Measurements from ENCODE around the gene PRR13.

DNA sequence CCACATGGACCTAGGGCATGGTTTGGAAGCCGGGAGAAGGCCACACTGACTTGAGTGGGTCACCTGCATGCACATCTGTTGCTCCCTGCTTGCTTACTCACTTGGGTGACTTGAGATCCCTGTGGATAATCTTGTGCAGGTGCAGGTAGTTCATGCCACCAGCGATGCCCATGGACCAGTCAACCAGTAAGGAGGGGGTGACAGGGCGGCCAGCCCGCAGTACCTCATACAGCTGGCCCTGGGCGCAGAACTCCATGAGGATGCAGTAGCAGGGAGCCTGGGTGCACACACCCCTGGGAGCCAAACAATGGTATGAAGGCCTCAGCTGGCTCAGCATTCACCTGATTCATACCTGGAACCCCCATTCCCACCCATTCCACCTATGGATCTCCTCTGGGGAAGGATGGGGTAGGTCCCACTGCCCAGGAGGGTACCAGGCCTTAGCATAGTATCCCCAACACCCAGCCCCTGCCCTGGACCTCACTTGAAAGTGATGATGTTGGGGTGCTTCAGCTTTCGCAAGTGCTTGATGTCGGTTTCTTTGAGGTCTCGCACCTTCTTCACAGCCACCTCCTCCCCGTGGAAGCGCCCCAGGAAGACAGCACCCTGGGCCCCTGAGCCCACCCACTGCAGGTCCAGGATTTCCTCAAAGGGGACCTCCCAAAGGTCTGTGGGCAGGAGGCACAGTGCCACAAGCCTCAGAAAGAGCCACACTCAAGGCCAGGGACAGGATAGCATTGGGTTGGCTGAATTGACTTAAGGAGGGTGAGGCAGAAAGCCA, 44.6 kb downstream of the PRR13 start:
- TF ChIP-seq, protein P1, sequence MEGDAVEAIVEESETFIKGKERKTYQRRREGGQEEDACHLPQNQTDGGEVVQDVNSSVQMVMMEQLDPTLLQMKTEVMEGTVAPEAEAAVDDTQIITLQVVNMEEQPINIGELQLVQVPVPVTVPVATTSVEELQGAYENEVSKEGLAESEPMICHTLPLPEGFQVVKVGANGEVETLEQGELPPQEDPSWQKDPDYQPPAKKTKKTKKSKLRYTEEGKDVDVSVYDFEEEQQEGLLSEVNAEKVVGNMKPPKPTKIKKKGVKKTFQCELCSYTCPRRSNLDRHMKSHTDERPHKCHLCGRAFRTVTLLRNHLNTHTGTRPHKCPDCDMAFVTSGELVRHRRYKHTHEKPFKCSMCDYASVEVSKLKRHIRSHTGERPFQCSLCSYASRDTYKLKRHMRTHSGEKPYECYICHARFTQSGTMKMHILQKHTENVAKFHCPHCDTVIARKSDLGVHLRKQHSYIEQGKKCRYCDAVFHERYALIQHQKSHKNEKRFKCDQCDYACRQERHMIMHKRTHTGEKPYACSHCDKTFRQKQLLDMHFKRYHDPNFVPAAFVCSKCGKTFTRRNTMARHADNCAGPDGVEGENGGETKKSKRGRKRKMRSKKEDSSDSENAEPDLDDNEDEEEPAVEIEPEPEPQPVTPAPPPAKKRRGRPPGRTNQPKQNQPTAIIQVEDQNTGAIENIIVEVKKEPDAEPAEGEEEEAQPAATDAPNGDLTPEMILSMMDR (IDR thresholded peaks at IDR 0.05; ENCODE audit: poor library complexity): no peak
- TF ChIP-seq EZH2phosphoT487 (IDR thresholded peaks at IDR 0.05; ENCODE audit: low read depth, severe bottlenecking, unreplicated experiment): no peak
